Endothelial cell of umbilical vein (primary cell): ENCODE measurements around the gene PALD1. TPM values are rescaled to one million over a fixed set of nuclear protein-coding genes. Genes with fewer than 3 reads are reported as not detected.

Source experiments
- BruUV-seq: library from RNA; stranded (reverse); fragments of 400-500 nt; replicated peaks from 2 replicates; lab custom pipeline; 2021; lab: Mats Ljungman, UMichigan
- CTCF ChIA-PET: fragments of 300-600, 350-600 bp; sonication (Branson Sonifier 250); formaldehyde crosslinking; loops from one replicate; lab custom pipeline; 2021; ENCODE audit warnings: antibody characterized with exemption, inconsistent platforms; lab: Charles Lee
- POLR2A ChIA-PET: fragments of 300-600, 350-600 bp; sonication (Branson Sonifier 250); formaldehyde crosslinking; loops from one replicate; lab custom pipeline; 2021; ENCODE audit warnings: antibody characterized with exemption, inconsistent platforms; lab: Charles Lee
- DNase-seq: peaks from one replicate; pipeline ENCODE4 v3.0.0-alpha.2; 2011; ENCODE audit warnings: low read depth, low spot score
- FAIRE-seq: peaks from 2 replicates; lab custom pipeline; 2011; peaks lifted over from hg19 to GRCh38; lab: Jason Lieb, UNC
- H2AFZ ChIP-seq: 2 replicates; pipeline ENCODE4 v1.6.0; 2012; ENCODE audit warnings: low read depth, low read length, control low read depth, inconsistent platforms
- H3K27ac ChIP-seq: 2 replicates; pipeline ENCODE4 v1.5.1; 2011; ENCODE audit warnings: low read depth, mild to moderate bottlenecking, control low read depth, low read length, moderate library complexity; ENCODE audit not compliant: insufficient read depth
- H3K27me3 ChIP-seq, 2 experiments: 2 replicates each; pipeline versions ENCODE4 v1.6.0 to v1.6.1; 2011; ENCODE audit warnings: low read length in 2 of 2, mixed read lengths in 1 of 2; ENCODE audit not compliant: control insufficient read depth in 2 of 2, insufficient read depth in 2 of 2
- H3K36me3 ChIP-seq, 2 experiments: 2 replicates in 1 of 2; 3 replicates in 1 of 2; pipeline ENCODE4 v1.5.1; 2011; ENCODE audit warnings: low read length in 2 of 2, mild to moderate bottlenecking in 1 of 2, moderate library complexity in 1 of 2; ENCODE audit not compliant: control insufficient read depth in 2 of 2, insufficient read depth in 2 of 2; ENCODE audit errors: extremely low read depth in 1 of 2
- H3K4me1 ChIP-seq: 3 replicates; pipeline ENCODE4 v1.5.1; 2011; ENCODE audit warnings: mild to moderate bottlenecking, low read length; ENCODE audit not compliant: control insufficient read depth, insufficient read depth; ENCODE audit errors: extremely low read depth
- H3K4me2 ChIP-seq: 2 replicates; pipeline ENCODE4 v1.6.1; 2011; ENCODE audit warnings: low read length, control low read depth, mixed read lengths; ENCODE audit not compliant: insufficient read depth
- H3K4me3 ChIP-seq, 3 experiments: fragments of 200-600 bp in 1 of 3; sonication (generic), shearing (Covaris generic) in 1 of 3; replicated peaks in 1 of 3; 2 replicates each; pipeline ENCODE4 v1.5.1; 2011 to 2016; ENCODE audit warnings: control low read depth in 3 of 3, low read length in 3 of 3, mild to moderate bottlenecking in 2 of 3, inconsistent platforms in 1 of 3, low read depth in 1 of 3, moderate library complexity in 1 of 3; ENCODE audit not compliant: insufficient read depth in 1 of 3
- H3K79me2 ChIP-seq: 2 replicates; pipeline ENCODE4 v1.6.0; 2012; ENCODE audit warnings: low read length, inconsistent platforms; ENCODE audit not compliant: control insufficient read depth, insufficient read depth
- H3K9ac ChIP-seq: replicated peaks from 2 replicates; pipeline ENCODE3; 2011; ENCODE audit warnings: low read length, control low read depth; ENCODE audit not compliant: insufficient read depth; ENCODE audit errors: extremely low read depth
- H3K9me1 ChIP-seq: replicated peaks from 3 replicates; pipeline ENCODE4 v1.6.0; 2011; ENCODE audit warnings: mild to moderate bottlenecking, low read length; ENCODE audit not compliant: control insufficient read depth, insufficient read depth; ENCODE audit errors: extremely low read depth
- H3K9me3 ChIP-seq: replicated peaks from 2 replicates; pipeline ENCODE4 v1.5.1; 2012; ENCODE audit warnings: low read length, inconsistent platforms; ENCODE audit not compliant: control insufficient read depth, insufficient read depth
- H4K20me1 ChIP-seq: replicated peaks from 2 replicates; pipeline ENCODE3; 2011; ENCODE audit warnings: mild to moderate bottlenecking, low read length; ENCODE audit not compliant: control insufficient read depth, insufficient read depth; ENCODE audit errors: extremely low read depth
- EZH2 ChIP-seq: IDR thresholded peaks from 2 replicates; pipeline ENCODE4 v1.6.1; 2012; ENCODE audit warnings: borderline replicate concordance, low read depth, mild to moderate bottlenecking, moderate library complexity, low read length, inconsistent platforms; ENCODE audit not compliant: severe bottlenecking
- FOS ChIP-seq: IDR thresholded peaks from 2 replicates; pipeline ENCODE4 v1.6.1; 2011; ENCODE audit warnings: mild to moderate bottlenecking, low read length, moderate library complexity, borderline replicate concordance; ENCODE audit not compliant: insufficient read depth
- GATA2 ChIP-seq: IDR thresholded peaks from 2 replicates; pipeline ENCODE4 v1.7.0; 2011; ENCODE audit warnings: low read depth, mild to moderate bottlenecking, moderate library complexity, mixed read lengths, low read length; ENCODE audit not compliant: insufficient read length, insufficient read depth
- JUN ChIP-seq: IDR thresholded peaks from 2 replicates; pipeline ENCODE4 v1.6.1; 2011; ENCODE audit warnings: borderline replicate concordance, low read depth; ENCODE audit not compliant: insufficient read length, insufficient read depth
- MYC ChIP-seq: IDR thresholded peaks from one replicate; pipeline ENCODE4 v1.6.1; 2011; ENCODE audit warnings: mild to moderate bottlenecking, low read depth, low read length
- POLR2A ChIP-seq: IDR thresholded peaks from 2 replicates; pipeline ENCODE4 v1.6.1; 2012; ENCODE audit warnings: low read depth, mild to moderate bottlenecking, control low read depth, low read length
- POLR2AphosphoS5 ChIP-seq: IDR thresholded peaks from 2 replicates; pipeline ENCODE4 v1.6.1; 2012; ENCODE audit warnings: low read depth, mild to moderate bottlenecking, control low read depth, low read length, moderate library complexity; ENCODE audit not compliant: insufficient read depth
- dilution Hi-C: fragments of 300-500 bp; cut with MboI; formaldehyde crosslinking; loops from one replicate; pipeline ENCODE4 v1.15.0; 2019; ENCODE audit warnings: low sequenced_read_pairs; ENCODE audit not compliant: extremely low pct_ligation_motif_present
- intact Hi-C: fragments of 100-400 bp; cut with micrococcal nuclease; formaldehyde crosslinking; loops from one replicate; pipeline ENCODE4 v1.10.0; 2022
- polyA plus RNA-seq, 4 experiments: library from polyadenylated mRNA; depleted of rRNA in 3 of 4; stranded (reverse) in 3 of 4; unstranded in 1 of 4; fragments of >200 nt; gene quantifications; 2 replicates each; pipeline versions ENCODE4 v1.2.1 to v1.2.3, GENCODE V29; 2011 to 2012; ENCODE audit warnings: missing spikeins in 1 of 4
- total RNA-seq: library from RNA; stranded (reverse); gene quantifications from 2 replicates; pipeline ENCODE4 v1.2.3, GENCODE V29; 2021
- TF ChIP-seq, protein P1 (sequence below), 2 donors: IDR thresholded peaks; 1 replicate in 1 of 2; 2 replicates in 1 of 2; pipeline ENCODE4 v1.5.1; 2011; ENCODE audit warnings: low read length in 2 of 2, mild to moderate bottlenecking in 2 of 2, moderate library complexity in 2 of 2, control low read depth in 1 of 2, inconsistent platforms in 1 of 2, low read depth in 1 of 2; ENCODE audit not compliant: insufficient read depth in 1 of 2; ENCODE audit errors: extremely low read depth in 1 of 2
- TF ChIP-seq, protein P2 (sequence below): IDR thresholded peaks from 2 replicates; pipeline ENCODE4 v1.6.1; 2011; ENCODE audit not compliant: insufficient read depth, insufficient read length

Gene PALD1
- total and polyA plus RNA-seq, 2 donors (not counting 3 experiments of a cell fraction or from before 2014, with no cell fraction given) = 16.6 to 73.3 TPM

DNA sequence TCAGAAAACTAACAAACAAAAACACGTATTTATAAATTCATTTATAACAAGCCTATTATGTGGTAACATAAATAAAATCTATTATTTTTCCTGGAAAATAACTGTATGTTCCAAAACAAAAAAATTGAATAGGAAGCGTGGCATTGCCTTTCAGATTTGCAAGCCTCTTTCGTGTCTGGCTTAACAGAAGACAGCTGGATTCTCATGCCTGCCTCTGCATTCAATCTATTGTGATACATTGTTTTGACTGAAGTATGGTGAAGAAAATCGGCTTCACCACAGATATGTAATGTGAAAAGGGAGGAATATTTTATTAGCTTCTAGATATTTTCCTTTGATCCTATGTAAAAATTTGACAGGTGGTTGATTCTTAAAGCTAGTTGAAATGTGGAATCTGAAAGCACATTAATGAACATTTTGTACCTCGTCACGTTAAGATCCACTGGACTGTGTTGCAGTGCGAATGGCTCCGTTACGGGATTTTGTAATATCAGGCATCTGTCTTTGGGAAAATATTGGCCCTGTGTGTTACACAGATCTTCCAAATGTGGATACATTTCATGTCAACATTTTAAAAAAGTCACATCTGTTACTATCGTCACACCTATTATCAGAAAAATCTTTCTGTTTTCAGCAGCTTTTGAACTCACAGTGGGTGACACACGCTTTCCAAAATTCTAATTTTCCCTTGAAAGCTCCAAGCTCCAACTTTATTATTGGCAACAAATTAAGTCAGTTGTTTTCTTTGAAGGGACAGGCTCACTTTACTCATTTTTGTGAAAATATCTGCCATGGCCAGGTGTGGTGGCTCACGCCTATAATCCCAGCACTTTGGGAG, 26.2 kb downstream of the PALD1 start:
- no peaks in the 10 kb centered on the region for H3K9me3 ChIP-seq
- no peak overlapping the region for H3K27ac ChIP-seq
- no peaks in the 10 kb centered on the region for H3K79me2 ChIP-seq
- no peaks in the 10 kb centered on the region for H3K36me3 ChIP-seq
- H3K9ac ChIP-seq = no peak overlapping the region
- no peaks in the 10 kb centered on the region for H3K9me1 ChIP-seq
- CTCF ChIA-PET = interaction anchor here (0.9 kb wide), 1 partner anchor 10 kb away, joined by 3 read pairs; no protein-coding TSS in a partner anchor
- no peak for TF ChIP-seq POLR2A
- TF ChIP-seq, protein P1, sequence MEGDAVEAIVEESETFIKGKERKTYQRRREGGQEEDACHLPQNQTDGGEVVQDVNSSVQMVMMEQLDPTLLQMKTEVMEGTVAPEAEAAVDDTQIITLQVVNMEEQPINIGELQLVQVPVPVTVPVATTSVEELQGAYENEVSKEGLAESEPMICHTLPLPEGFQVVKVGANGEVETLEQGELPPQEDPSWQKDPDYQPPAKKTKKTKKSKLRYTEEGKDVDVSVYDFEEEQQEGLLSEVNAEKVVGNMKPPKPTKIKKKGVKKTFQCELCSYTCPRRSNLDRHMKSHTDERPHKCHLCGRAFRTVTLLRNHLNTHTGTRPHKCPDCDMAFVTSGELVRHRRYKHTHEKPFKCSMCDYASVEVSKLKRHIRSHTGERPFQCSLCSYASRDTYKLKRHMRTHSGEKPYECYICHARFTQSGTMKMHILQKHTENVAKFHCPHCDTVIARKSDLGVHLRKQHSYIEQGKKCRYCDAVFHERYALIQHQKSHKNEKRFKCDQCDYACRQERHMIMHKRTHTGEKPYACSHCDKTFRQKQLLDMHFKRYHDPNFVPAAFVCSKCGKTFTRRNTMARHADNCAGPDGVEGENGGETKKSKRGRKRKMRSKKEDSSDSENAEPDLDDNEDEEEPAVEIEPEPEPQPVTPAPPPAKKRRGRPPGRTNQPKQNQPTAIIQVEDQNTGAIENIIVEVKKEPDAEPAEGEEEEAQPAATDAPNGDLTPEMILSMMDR (IDR thresholded peaks at IDR 0.05; ENCODE audit: extremely low read depth in 1 of 2, insufficient read depth in 1 of 2, low read depth in 1 of 2, low read length in 2 of 2) = no peak
- H3K4me1 ChIP-seq = peaks cover 50% of the 10 kb centered on the region
- POLR2A ChIA-PET = no interaction called here
- no peak overlapping the region for H3K4me2 ChIP-seq
- H3K27me3 ChIP-seq = no peaks in the 10 kb centered on the region
- H3K4me3 ChIP-seq = no peak overlapping the region
- DNase-seq = no peak
- BruUV-seq = no TSS peak
- H2AFZ ChIP-seq = no peak overlapping the region
- FAIRE-seq = no peak
- intact Hi-C loops = no loop called here
- dilution Hi-C loops = no loop called here
- no peaks in the 10 kb centered on the region for H4K20me1 ChIP-seq

DNA sequence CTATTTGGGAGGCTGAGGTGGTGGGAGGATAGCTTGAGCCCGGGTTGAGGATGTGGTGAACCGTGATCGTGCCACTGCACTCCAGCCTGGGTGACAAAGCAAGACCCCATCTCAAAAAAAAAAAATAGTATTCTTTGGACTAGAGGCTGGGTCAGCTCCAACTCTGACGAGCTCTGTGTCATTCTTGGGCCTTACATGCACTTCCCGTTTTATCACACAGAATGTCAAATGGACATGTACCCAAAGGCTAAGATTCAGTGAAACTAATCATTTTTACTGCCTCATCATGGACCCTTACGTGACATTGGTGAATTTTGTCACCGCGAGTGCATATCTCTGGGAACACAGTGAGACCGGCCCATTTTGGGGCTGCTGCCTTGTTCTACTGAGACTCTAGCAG, 27.3 kb downstream of the PALD1 start:
- ChIA-PET POLR2A (no interaction called here), CTCF (interaction anchor here (0.9 kb wide), 1 partner anchor 45 kb away, joined by 4 read pairs; no protein-coding TSS in a partner anchor)
- TF ChIP-seq JUN = no peak
- no peak for TF ChIP-seq GATA2
- TF ChIP-seq MYC = no peak
- TF ChIP-seq, protein P2, sequence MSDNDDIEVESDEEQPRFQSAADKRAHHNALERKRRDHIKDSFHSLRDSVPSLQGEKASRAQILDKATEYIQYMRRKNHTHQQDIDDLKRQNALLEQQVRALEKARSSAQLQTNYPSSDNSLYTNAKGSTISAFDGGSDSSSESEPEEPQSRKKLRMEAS = no peak
- TF ChIP-seq POLR2AphosphoS5 = no peak
- TF ChIP-seq, protein P1 (IDR thresholded peaks at IDR 0.05; ENCODE audit: extremely low read depth in 1 of 2, insufficient read depth in 1 of 2, low read depth in 1 of 2, low read length in 2 of 2) = no peak
- TF ChIP-seq FOS = no peak
- TF ChIP-seq EZH2 = no peak
- TF ChIP-seq POLR2A = no peak
- Histone ChIP-seq H3K27me3 (no peaks in the 10 kb centered on the region), H3K9me1 (no peaks in the 10 kb centered on the region), H2AFZ (no peak overlapping the region), H4K20me1 (no peaks in the 10 kb centered on the region), H3K4me1 (peaks cover 48% of the 10 kb centered on the region), H3K27ac (no peak overlapping the region), H3K36me3 (no peaks in the 10 kb centered on the region), H3K4me3 (no peak overlapping the region), H3K79me2 (no peaks in the 10 kb centered on the region), H3K4me2 (no peak overlapping the region), H3K9me3 (no peaks in the 10 kb centered on the region), H3K9ac (no peak overlapping the region)
- intact Hi-C loops = no loop called here
- BruUV-seq = no TSS peak
- no peak for FAIRE-seq
- dilution Hi-C loops = no loop called here
- DNase-seq = no peak
